ENCODE results near the gene XYLT1. TPM values are rescaled to one million over a fixed set of nuclear protein-coding genes. Genes with fewer than 3 reads are reported as not detected.

XYLT1 gene
- total RNA-seq, 4 donors from 2014 or later: 5.6 to 14.9 (median 10.8) TPM

GRCh38 chr16:17229131-17229530 is 241.6 kb downstream of the XYLT1 start:
- no peak overlapping the region for H3K4me3 ChIP-seq (replicated peaks in 1 of 3)
- H3K9me3 ChIP-seq: no peaks in the 10 kb centered on the region
- no peaks in the 10 kb centered on the region for H3K36me3 ChIP-seq
- intact Hi-C loops (cut with DNase I): no loop called here
- no peak for DNase-seq
- TF ChIP-seq, protein P1, sequence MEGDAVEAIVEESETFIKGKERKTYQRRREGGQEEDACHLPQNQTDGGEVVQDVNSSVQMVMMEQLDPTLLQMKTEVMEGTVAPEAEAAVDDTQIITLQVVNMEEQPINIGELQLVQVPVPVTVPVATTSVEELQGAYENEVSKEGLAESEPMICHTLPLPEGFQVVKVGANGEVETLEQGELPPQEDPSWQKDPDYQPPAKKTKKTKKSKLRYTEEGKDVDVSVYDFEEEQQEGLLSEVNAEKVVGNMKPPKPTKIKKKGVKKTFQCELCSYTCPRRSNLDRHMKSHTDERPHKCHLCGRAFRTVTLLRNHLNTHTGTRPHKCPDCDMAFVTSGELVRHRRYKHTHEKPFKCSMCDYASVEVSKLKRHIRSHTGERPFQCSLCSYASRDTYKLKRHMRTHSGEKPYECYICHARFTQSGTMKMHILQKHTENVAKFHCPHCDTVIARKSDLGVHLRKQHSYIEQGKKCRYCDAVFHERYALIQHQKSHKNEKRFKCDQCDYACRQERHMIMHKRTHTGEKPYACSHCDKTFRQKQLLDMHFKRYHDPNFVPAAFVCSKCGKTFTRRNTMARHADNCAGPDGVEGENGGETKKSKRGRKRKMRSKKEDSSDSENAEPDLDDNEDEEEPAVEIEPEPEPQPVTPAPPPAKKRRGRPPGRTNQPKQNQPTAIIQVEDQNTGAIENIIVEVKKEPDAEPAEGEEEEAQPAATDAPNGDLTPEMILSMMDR (IDR thresholded peaks at IDR 0.05): no peak
- no peak for TF ChIP-seq POLR2A (IDR thresholded peaks at IDR 0.05)
- 97 to 100% methylated on average over 6 of the region's 6 CpGs for whole genome bisulfite sequencing, 2 donors
- no peaks in the 10 kb centered on the region for H3K27me3 ChIP-seq
- no peak overlapping the region for H3K27ac ChIP-seq
- H3K4me1 ChIP-seq: no peaks in the 10 kb centered on the region

DNA sequence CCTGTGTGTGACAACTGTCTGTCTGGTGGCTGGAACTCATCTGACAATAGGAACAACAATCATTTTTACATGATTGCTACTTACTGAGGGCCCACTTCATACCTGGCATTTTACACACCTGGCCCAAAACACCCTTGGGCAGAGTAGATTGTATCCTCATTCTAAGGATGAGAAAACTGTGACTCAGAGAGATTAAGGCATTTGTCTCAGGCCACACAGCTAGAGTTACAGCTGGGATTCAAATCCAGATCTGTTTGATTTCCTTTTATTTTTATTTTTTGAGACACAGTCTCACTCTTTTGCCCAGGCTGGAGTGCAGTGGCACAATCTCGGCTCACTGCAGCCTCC is 242.1 kb downstream of the XYLT1 start:
- no peaks in the 10 kb centered on the region for H3K4me1 ChIP-seq
- H3K27ac ChIP-seq: no peak overlapping the region
- TF ChIP-seq, protein P1 (IDR thresholded peaks at IDR 0.05): no peak
- TF ChIP-seq POLR2A (IDR thresholded peaks at IDR 0.05): no peak
- H3K4me3 ChIP-seq (replicated peaks in 1 of 3): no peak overlapping the region
- H3K9me3 ChIP-seq: no peaks in the 10 kb centered on the region
- no peaks in the 10 kb centered on the region for H3K27me3 ChIP-seq
- no peak for DNase-seq
- no peaks in the 10 kb centered on the region for H3K36me3 ChIP-seq
- 86 to 97% methylated on average over 1 of the region's 1 CpG for WGBS, 2 donors
- intact Hi-C loops (cut with DNase I): no loop called here

DNA sequence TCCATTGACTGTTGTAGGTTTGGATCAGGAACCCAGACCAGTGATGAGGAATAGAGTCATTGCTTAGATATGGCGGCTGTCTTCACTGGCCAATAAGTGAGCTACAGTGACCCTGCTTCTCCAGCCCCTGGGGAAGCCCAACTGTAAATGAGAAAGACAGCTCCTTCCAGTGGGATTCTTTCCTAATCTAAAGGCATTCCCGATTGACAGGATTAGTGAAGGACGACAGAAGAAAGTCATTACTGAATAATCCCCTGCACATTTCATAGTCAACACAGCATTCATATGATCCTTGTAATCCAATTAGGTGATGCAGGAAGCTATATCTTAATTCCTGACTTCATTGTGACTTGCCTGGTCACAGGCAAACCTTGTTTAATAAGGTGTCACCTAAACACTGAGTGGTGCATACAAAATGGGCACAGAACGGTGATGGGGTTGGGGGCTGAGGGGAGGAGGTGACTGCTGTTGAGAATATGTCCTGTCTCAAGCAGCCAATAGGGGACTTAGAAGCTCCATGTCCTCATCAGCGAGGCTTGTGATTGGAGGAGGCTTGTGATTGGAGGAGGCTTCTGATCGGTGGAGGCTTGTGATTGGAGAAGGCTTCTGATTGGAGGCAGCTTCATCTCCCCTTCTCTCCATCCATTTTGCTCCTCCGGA is 242.6 kb downstream of the XYLT1 start:
- no peak for DNase-seq
- H3K27ac ChIP-seq: no peak overlapping the region
- H3K36me3 ChIP-seq: no peaks in the 10 kb centered on the region
- H3K27me3 ChIP-seq: no peaks in the 10 kb centered on the region
- no peaks in the 10 kb centered on the region for H3K9me3 ChIP-seq
- H3K4me1 ChIP-seq: no peaks in the 10 kb centered on the region
- H3K4me3 ChIP-seq (replicated peaks in 1 of 3): no peak overlapping the region
- WGBS, 2 donors: 86 to 93% methylated on average over 7 of the region's 7 CpGs
- TF ChIP-seq, protein P1 (IDR thresholded peaks at IDR 0.05): no peak
- no peak for TF ChIP-seq POLR2A (IDR thresholded peaks at IDR 0.05)
- intact Hi-C loops (cut with DNase I): no loop called here

DNA sequence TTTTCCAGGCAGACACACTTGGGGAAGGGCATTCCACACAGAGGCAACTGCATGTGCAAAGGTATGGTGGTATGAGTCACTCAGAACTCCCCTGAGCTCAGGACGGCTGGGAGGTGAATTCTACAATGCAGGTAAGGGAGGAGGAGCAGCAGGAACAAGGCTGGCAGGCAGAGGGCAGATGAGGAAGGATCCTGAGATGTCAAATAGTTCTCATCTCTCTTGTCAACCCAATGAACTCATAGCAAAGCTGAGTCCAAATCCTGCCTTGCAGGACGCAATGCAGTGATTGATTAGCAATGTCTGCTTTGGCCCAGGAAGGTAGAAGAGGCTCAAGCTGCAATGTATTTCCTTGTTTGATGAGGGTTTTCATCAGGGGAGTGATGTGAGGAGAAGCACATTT is 243.5 kb downstream of the XYLT1 start:
- DNase-seq: no peak
- H3K27me3 ChIP-seq: no peaks in the 10 kb centered on the region
- intact Hi-C loops (cut with DNase I): no loop called here
- H3K4me3 ChIP-seq (replicated peaks in 1 of 3): no peak overlapping the region
- TF ChIP-seq, protein P1 (IDR thresholded peaks at IDR 0.05): no peak
- TF ChIP-seq POLR2A (IDR thresholded peaks at IDR 0.05): no peak
- H3K9me3 ChIP-seq: no peaks in the 10 kb centered on the region
- H3K4me1 ChIP-seq: no peaks in the 10 kb centered on the region
- WGBS, 2 donors: 71 to 78% methylated on average over 2 of the region's 2 CpGs
- H3K36me3 ChIP-seq: no peaks in the 10 kb centered on the region
- H3K27ac ChIP-seq: no peak overlapping the region

DNA sequence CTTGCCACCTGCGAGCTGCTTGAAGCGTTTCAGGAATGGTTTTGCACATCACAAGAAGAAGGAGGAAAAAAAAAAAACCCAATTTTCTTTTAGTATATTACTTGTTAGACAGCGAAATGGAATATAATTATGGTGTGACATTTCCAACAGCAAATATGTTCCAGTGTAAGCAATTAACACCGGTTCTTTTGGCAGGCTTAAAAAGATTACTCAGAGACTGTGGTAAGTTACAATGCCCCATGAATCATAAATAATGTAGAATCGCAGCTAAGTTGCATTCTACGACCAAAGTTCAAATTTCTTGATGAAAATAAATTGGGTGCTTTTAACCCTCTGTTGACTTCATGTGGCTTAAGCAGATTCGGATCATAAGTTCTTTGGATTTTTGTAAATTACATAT is 245.2 kb downstream of the XYLT1 start:
- H3K4me3 ChIP-seq (replicated peaks in 1 of 3): no peak overlapping the region
- H3K27ac ChIP-seq: no peak overlapping the region
- H3K9me3 ChIP-seq: no peaks in the 10 kb centered on the region
- H3K36me3 ChIP-seq: no peaks in the 10 kb centered on the region
- WGBS, 2 donors: 73 to 81% methylated on average over 7 of the region's 7 CpGs
- no peak for DNase-seq
- no peaks in the 10 kb centered on the region for H3K4me1 ChIP-seq
- intact Hi-C loops (cut with DNase I): no loop called here
- H3K27me3 ChIP-seq: no peaks in the 10 kb centered on the region
- TF ChIP-seq, protein P1 (IDR thresholded peaks at IDR 0.05): no peak
- TF ChIP-seq POLR2A (IDR thresholded peaks at IDR 0.05): no peak

Data from thyroid gland (tissue), 4 donors.